HepG2 (cell line): ENCODE measurements around the gene MEF2B. TPM values are rescaled to one million over a fixed set of nuclear protein-coding genes. Genes with fewer than 3 reads are reported as not detected.

Experiments
- CBX5 ChIP-seq: sonication (generic); formaldehyde crosslinking; IDR thresholded peaks from 2 replicates; pipeline ENCODE4 v1.4.0; 2020; ENCODE audit warnings: missing genetic modification reagents, borderline replicate concordance
- ETV6 ChIP-seq: sonication (generic); formaldehyde crosslinking; conservative IDR thresholded peaks from 2 replicates; pipeline ENCODE4 v1.4.0; 2020; ENCODE audit warnings: missing genetic modification reagents
- HBP1 ChIP-seq: IDR thresholded peaks from 2 replicates; pipeline ENCODE4 v1.6.1; 2016; ENCODE audit warnings: low read depth, control low read depth
- HHEX ChIP-seq: IDR thresholded peaks from 2 replicates; pipeline ENCODE4 v1.6.1; 2016; ENCODE audit warnings: control low read depth
- IKZF5 ChIP-seq: IDR thresholded peaks from 2 replicates; pipeline ENCODE4 v1.6.1; 2018; ENCODE audit warnings: missing genetic modification reagents, mild to moderate bottlenecking, missing compliant biosample characterization
- ISX ChIP-seq: sonication (generic); formaldehyde crosslinking; conservative IDR thresholded peaks from 2 replicates; pipeline ENCODE4 v1.5.0; 2020; ENCODE audit warnings: missing genetic modification reagents
- NFYB ChIP-seq: sonication (generic); formaldehyde crosslinking; IDR thresholded peaks from 2 replicates; pipeline ENCODE4 v1.4.0; 2020; ENCODE audit warnings: missing genetic modification reagents
- NFYC ChIP-seq: IDR thresholded peaks from 2 replicates; pipeline ENCODE4 v1.6.1; 2016; ENCODE audit warnings: missing genetic modification reagents, missing compliant biosample characterization
- TBX2 ChIP-seq: sonication (generic); formaldehyde crosslinking; IDR thresholded peaks from 2 replicates; pipeline ENCODE4 v1.5.0; 2020; ENCODE audit warnings: missing genetic modification reagents, mild to moderate bottlenecking, borderline replicate concordance
- TSC22D2 ChIP-seq: sonication (generic); formaldehyde crosslinking; IDR thresholded peaks from 2 replicates; pipeline ENCODE4 v1.5.1; 2020; ENCODE audit warnings: missing genetic modification reagents, mild to moderate bottlenecking, borderline replicate concordance
- ZBTB26 ChIP-seq: IDR thresholded peaks from 2 replicates; pipeline ENCODE4 v1.6.1; 2016; ENCODE audit warnings: missing compliant biosample characterization, missing genetic modification reagents, borderline replicate concordance
- ZBTB4 ChIP-seq: sonication (generic); formaldehyde crosslinking; IDR thresholded peaks from 2 replicates; pipeline ENCODE4 v1.4.0; 2020; ENCODE audit warnings: missing genetic modification reagents, mild to moderate bottlenecking, borderline replicate concordance
- ZNF510 ChIP-seq: sonication (generic); formaldehyde crosslinking; IDR thresholded peaks from 2 replicates; pipeline ENCODE4 v1.4.0; 2020; ENCODE audit warnings: low read depth, mild to moderate bottlenecking, missing genetic modification reagents
- ZNF543 ChIP-seq: sonication (generic); formaldehyde crosslinking; IDR thresholded peaks from 2 replicates; pipeline ENCODE4 v1.4.0; 2020; ENCODE audit warnings: mild to moderate bottlenecking, missing genetic modification reagents
- ZNF557 ChIP-seq: sonication (generic); formaldehyde crosslinking; IDR thresholded peaks from 2 replicates; pipeline ENCODE4 v1.4.0; 2020; ENCODE audit warnings: missing genetic modification reagents
- ZNF614 ChIP-seq: IDR thresholded peaks from 2 replicates; pipeline ENCODE4 v1.6.1; 2018; ENCODE audit warnings: missing biosample characterization, missing genetic modification reagents, inconsistent platforms, borderline replicate concordance
- ZNF790 ChIP-seq: sonication (generic); formaldehyde crosslinking; IDR thresholded peaks from 2 replicates; pipeline ENCODE4 v1.8.0; 2022; ENCODE audit warnings: missing genetic modification reagents, mild to moderate bottlenecking, borderline replicate concordance
- ZSCAN21 ChIP-seq: sonication (generic); formaldehyde crosslinking; IDR thresholded peaks from 2 replicates; pipeline ENCODE4 v1.8.0; 2022; ENCODE audit warnings: mild to moderate bottlenecking, missing genetic modification reagents, moderate library complexity, borderline replicate concordance
- polyA plus RNA-seq, 8 experiments: library from polyadenylated mRNA; depleted of rRNA in 3 of 8; stranded (reverse) in 7 of 8; unstranded in 1 of 8; fragments of >200 nt; fragmentation: Illumina TruSeq in 4 of 8; extraction: Trizol in 4 of 8; gene quantifications; 2 replicates each; pipeline versions ENCODE4 v1.2.1 to v1.2.3, GENCODE V29; 2011 to 2016; ENCODE audit warnings: low read depth in 4 of 8, missing spikeins in 1 of 8, mixed read lengths in 1 of 8; ENCODE audit not compliant: insufficient read depth in 1 of 8
- total RNA-seq, 5 experiments: library from RNA; depleted of rRNA; stranded (reverse); fragments of >200 nt; fragmentation: Illumina TruSeq; extraction: Trizol; gene quantifications; 2 replicates each; pipeline ENCODE4 v1.2.3, GENCODE V29; 2016; ENCODE audit warnings: low read depth in 1 of 5
- TF ChIP-seq, protein P1 (sequence below): sonication (generic); formaldehyde crosslinking; IDR thresholded peaks from 2 replicates; pipeline ENCODE4 v1.5.0; 2020; ENCODE audit warnings: missing genetic modification reagents

Gene MEF2B
- total and polyA plus RNA-seq, 2 of the 13 experiments (the other 11 are each of a cell fraction or from before 2014, with no cell fraction given): 1.2 to 1.7 TPM

DNA sequence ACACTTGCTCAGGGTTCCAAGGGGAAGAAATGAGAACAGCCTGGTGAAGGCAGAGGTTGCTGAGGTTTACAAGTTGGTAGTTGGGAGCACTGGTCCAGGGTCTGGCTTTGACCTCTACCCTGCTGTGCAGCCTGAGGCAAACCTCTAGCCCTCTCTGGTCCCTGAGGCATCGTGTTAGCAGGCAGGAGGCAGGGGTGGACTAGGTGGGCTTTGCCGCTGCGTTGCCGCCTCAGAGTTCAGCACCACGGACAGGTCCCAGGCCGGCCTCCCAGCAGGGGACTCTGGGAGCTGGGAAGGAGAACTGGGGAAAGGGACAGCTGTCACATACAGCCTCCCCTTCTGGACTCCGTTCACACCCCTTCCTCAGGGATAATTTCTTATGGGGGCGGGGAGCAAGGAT is 44.8 kb upstream of the MEF2B start (continued):
- TF ChIP-seq HHEX (no peak), ZNF614 (CRISPR knock-in tag) (0 out of 2 replicates have a peak, but pooled peaks have one; percentile 41), NFYB (0 out of 2 replicates have a peak, but pooled peaks have one; percentile 19), ZSCAN21 (CRISPR knock-in tag) (0 out of 2 replicates have a peak, but pooled peaks have one; percentile 58), ZBTB4 (CRISPR knock-in tag) (no peak), IKZF5 (CRISPR knock-in tag) (peak; percentile 58; the same call in 1 of the 2 replicates), NFYC (CRISPR knock-in tag) (no peak), ZNF510 (CRISPR knock-in tag) (peak; percentile 76; the same call in 1 of the 2 replicates), TBX2 (CRISPR knock-in tag) (peak; percentile 49; the same call in 1 of the 2 replicates), CBX5 (CRISPR knock-in tag) (0 out of 2 replicates have a peak, but pooled peaks have one; percentile 44), ZNF557 (0 out of 2 replicates have a peak, but pooled peaks have one; percentile 85), ZNF543 (CRISPR knock-in tag) (peak; percentile 60; the same call in 1 of the 2 replicates), TSC22D2 (CRISPR knock-in tag) (peak; percentile 98), ETV6 (CRISPR knock-in tag) (peak; percentile 78; the same call in 1 of the 2 replicates), ISX (peak; percentile 90; the same call in 1 of the 2 replicates), ZBTB26 (CRISPR knock-in tag) (peak; percentile 86; the same call in 1 of the 2 replicates), HBP1 (CRISPR knock-in tag) (peak; percentile 91), ZNF790 (peak; percentile 67; the same call in 1 of the 2 replicates)
- TF ChIP-seq, protein P1, sequence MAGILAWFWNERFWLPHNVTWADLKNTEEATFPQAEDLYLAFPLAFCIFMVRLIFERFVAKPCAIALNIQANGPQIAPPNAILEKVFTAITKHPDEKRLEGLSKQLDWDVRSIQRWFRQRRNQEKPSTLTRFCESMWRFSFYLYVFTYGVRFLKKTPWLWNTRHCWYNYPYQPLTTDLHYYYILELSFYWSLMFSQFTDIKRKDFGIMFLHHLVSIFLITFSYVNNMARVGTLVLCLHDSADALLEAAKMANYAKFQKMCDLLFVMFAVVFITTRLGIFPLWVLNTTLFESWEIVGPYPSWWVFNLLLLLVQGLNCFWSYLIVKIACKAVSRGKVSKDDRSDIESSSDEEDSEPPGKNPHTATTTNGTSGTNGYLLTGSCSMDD (CRISPR knock-in tag): 0 out of 2 replicates have a peak, but pooled peaks have one; percentile 60
